Activated CD4-positive, alpha-beta T cell treated with anti-CD3 and anti-CD28 coated beads for 4 hours (primary cell): ENCODE measurements around the gene STOM.
A peak's percentile ranks its signal among the peaks of the same experiment; 100 is the strongest.
"Not testable (repeated sequence)": the region's sequence is repeated elsewhere in the genome, so short reads cannot be mapped to it uniquely, and the experiment has no call there.

Source experiments
- DNase-seq, 2 donors: peaks; one replicate each; pipeline ENCODE4 v3.0.0-alpha.2; 2020

STOM gene, protein sequence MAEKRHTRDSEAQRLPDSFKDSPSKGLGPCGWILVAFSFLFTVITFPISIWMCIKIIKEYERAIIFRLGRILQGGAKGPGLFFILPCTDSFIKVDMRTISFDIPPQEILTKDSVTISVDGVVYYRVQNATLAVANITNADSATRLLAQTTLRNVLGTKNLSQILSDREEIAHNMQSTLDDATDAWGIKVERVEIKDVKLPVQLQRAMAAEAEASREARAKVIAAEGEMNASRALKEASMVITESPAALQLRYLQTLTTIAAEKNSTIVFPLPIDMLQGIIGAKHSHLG

DNA sequence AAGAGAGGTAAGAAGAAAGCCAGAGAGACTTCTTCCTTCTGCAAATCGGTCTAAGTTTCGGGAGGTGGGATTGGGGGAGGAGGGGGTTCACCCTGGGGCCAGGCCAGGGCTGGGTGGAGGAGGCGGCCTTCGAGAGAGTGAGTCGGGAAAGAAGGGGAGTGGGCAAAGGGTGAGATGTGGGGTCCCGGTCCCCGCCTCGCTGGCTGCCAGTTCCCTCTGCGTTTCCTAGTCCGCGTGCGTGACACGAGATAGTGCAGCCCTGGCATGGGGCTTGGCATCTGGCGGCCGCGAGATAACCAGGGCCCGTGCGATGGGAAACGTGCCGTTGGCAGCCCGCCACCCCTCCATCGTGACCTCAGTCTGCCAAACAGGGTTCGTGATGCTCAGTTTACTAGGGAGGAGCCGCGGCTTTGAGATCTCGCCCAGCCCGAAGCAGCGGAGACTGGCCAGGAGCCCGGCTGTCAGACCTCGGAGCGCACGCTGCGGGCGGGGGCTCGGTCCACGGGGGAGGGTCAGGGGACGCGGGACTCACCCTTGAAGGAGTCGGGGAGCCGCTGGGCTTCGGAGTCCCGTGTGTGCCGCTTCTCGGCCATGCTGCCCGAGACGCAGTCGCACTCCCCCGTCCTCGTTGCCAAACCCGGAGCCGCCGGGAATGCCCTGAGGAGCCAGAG, at the start of gene STOM:
STOM (minus strand) TSS at position 656 of the 671 bp plus-strand sequence; CDS start at position 593, 63 bp downstream.
- no peak for DNase-seq

DNA sequence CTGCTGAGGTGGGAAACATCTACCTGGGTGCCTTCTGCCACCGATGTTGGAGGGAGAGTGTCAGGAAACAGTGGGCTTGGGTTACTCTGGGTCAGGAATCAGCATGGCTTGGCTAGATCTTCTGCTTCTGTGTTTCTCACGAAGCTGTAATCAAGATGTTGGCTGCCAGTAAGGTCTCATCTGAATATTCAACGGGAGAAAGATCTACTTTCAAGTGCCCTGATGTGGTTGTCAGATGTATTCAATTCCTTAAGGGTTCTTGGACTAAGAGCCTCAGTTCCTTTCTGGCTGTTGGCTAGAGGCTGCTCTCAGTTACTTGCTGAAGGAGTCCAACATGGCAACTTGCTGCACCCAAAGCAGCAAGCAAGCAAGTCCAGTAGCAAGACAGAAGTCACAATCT, 41.9 kb upstream of the STOM start:
- DNase-seq: no peak

DNA sequence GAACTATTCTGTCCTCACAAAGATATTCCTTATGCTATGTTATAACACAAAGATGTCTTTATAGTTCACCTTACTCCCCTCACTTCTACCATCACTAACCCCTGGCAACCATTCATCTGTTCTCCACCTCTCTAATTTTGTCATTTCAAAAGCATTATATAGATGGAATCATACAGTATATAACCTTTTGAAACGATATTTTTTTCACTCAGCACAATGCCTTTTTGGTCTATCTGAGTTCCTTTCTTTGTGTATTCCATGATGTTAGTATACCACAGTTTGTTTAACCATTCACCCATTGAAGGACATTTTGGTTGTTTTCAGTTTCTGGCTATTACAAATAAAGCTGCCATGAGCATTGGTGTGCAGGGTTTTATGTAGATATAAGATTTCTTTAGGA, 35.8 kb upstream of the STOM start:
- no peak for DNase-seq

DNA sequence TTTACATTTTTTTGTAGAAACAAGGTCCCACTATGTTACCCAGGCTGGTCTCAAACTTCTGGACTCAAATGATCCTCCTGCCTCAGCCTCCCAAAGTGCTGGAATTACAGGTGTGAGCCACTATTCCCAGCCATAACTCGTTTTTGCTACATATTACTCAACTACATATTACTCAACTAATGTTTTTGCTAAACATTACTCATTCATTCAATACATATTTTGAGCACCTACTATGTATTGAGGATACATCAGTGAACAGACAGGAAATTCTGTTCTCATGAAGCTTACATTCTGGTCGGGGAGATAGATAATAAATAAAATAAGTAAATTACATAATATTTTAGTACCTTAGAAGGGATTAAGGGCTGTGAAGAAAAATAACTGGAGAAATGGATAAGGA, 34.9 kb upstream of the STOM start:
- DNase-seq: no peak

DNA sequence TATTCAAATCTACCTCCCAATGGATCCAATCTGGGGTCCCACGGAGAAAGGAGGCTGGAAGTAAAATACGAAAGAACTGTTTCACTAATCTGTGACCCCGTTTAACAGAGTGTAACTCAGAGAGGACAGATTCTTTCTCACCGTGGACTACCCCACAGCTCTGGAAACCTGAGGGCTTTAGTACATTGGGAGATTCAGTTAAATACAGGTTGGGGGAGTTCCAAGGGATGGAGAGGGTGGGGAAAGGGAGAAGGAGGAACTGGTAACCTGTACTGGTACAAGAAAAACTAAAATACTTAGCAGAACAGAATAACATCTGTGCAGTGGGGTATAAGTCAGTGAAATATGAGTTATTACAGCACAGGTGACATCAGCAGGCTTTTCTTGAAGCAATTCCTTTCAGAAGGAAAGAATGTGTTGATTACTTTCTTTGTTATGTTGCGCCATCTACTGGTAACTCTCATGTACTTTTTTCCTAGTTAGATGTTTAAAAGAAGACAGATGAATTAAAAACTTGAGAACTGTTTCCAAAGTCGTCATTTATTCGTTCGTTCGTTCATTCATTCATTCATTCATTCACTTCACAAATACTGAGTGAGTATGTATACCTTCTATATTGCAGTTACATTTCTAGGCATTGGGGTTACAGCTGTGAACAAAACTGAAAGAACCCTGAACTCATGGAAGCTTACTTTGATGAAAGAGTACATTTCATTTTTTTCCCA, 30.0 kb upstream of the STOM start:
- DNase-seq: peak; percentile 3 to 9

DNA sequence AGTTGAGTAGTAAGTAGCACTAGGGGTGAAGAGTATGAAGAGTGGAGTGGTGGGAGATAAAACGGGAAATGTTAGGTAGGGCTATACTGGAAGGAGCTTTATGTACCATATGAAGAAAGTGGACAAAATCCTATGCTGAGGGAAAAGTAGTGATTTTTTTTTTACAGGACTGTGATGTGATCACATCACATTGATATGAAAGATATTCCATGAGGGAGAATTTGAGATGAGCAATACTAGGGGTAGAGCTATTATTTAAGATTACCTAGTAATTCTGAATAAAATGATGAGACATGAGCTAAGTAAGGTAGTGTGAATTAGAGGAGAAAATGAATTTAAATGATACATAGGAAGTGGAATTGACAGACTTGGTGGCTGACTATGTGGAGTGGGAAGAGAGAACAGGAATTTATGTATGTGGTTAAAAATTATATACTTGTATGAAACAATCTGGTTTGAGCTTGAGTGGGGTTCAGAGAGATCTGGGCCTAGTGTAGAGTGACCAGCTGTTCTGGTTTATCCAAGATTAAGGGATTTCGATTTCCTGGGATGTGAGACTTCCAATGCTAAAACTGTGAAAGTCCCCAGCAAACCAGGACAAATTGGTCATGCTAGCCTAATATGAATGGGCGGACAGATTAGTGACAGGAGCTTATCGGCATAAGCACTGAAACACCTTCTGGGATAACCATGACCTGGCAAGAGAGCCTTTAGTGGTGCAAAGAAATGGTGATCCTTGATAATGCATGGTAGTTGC, 29.3 kb upstream of the STOM start:
- DNase-seq: no peak

DNA sequence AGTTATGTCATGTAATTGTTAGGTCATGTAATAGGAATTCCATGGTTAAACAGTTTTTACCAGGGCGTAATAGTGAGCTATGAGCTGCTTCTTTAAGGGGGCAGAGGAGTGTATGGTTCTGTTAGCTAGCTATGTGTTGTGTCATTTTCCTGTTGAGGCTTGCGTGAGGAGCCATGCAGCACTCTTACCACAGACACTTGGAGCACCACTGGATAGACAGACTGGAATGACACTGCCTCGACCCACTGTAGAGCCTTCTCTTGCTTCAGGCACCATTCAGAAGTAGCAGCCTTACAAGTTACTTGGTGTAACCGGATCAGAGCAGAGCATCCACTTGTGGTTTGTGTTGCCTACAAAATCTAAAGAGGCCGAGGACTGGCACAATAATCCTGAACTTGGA, 28.3 kb upstream of the STOM start:
- no peak for DNase-seq

DNA sequence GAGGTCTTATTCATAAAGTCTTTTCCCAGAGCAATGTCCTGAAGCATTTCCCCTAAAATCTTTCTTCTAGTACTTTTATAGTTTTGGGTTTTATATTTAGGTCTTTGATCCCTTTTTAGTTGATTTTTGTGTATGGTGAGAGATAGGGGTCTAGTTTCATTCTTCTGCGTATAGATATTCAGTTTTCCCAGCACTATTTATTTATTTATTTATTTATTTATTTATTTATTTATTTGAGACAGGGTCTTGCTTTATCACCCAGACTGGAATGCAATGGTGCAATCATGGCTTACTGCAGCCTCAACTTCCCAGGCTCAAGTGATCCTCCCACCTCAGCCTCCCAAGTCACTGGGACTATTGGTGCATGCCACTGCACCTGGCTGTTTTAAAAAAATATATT, 27.2 kb upstream of the STOM start:
- DNase-seq: not testable (repeated sequence)

DNA sequence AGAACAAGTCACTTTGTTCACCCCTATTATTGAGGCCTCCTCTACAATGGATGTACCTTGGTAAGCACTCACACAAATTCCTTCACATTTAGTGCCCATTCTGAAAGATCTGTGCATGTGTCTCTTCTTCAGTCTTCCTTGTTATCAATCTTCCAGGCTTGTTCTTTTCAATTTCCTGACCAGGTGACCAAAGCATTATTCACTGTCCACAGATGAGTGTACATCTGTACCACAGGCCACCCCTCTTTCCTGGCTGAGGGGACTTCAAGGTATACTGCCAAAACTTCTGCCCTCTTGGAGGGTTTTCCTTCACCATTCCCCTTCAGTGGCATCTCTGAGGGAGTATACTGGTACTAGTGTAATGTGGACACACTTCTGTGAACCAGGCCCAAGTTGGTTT, 25.5 kb upstream of the STOM start:
- no peak for DNase-seq

DNA sequence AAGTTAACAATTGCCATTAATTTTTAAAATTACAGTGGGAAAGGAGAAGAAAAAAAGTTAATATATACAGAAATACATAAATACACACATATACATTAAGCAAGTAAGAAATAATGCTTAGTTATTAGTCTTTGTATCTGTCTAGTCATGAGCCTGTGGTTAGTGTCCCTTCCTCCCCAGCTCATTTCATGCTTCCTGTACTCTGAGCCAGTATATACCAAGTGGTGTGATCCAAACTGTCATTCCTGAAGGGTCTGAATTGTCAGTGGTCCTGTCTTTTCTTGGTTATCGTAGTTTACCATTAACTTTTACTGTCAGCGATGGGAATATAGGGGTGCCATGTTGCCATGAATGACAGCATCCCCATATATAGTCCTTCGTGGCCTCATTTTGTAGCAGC, 24.2 kb upstream of the STOM start:
- no peak for DNase-seq

DNA sequence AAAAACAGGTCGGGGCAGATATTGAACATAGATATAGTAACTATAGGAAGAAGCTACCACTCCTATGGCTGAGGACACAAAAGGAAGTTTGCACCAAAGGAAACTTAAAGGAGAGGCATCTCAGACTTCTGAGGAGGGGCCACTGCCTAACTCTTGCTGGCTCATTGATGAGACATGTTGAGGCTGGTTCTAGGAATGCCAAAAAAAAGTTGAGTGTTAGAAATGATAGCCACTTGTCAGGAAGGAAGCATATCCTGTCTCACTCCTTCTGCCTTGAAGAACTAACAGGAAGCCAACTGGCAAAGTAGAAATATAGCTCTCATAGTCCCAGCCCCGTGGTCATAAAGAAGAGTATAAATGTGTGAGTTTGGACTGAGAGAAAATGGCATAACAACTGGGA, 23.3 kb upstream of the STOM start:
- no peak for DNase-seq

DNA sequence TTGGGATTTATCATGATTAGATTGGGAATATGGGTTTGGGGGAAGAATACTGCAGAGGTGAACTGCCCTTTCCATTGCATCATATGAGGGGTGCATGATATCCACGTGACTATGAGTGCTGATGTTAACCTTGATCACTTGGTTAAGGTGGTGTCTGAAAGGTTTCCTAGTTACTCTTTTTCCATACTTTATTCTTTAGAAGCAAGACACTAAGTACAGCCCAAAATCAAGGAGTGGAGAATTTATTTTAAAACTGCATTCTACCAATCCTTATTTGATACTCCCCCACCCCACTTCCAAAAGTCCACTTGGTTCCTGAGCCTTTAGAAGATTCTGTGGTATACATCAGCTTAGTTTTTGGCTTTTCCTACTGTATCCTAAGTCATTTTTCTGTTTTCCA, 20.3 kb upstream of the STOM start:
- no peak for DNase-seq

DNA sequence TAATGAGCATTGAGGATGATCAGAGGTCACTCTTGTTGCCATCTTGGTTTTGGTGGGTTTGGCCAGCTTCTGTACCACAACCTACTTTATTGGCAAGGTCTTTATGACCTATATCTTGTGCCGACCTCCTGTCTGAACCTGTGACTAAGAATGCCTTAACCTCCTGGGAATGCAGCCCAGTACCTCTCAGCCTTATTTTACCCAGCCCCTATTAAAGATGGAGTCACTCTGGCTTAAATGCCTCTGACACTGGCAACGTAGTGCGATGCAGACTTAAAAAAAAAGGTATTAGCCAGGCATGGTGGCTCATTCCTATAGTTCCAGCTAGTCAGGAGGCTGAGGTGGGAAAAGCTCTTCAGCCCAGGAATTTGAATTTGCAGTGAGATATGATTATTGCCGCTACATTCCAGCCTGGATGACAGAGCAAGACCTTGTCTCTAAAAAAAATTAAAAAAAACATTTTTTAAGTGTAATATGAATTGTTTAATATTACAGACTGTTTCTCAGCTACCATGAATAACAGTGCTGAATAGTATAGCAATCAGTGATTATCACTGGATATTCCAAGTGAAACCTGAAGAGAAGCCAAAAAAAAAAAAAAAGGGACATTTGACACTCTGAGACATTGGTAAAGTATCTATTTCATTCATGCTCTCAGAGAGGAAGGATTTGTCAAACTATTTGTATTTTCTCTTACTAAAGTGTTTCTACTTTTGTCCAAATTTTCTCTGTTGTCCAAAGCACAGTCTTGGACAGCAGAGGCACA, 18.3 kb upstream of the STOM start:
- DNase-seq: no peak

DNA sequence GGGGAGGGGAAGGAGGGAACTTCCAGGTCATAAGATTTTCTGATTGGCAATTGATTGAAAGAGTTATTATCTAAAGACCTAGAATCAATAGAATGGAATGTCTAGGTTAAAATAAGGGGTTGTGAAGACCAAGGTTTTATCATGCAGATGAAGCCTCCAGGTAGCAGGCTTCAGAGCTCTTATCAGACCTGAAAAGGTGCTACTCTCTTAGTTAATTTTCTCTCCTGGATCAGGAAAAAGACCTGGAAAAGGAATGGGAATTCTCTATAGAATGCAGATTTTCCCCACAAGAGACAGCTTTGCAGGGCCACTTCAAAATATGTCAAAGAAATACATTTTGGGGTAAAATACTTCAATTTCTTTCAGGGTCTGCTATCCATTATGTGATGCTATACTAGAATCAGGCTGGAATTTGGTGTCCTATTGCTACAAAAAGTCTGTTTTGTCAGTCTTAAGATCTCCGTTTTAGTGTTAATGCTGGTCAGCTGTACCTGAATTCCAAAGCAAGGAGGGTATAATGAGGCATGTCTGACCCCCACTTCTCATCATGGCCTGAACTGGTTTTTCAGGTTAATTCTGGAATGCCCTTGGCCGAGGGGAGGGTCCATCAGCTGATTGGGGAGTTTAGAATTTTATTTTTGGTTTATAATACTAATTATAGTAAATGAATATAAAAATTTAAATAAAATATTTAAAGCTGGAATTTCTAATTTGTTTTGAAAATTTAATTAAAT, 16.6 kb upstream of the STOM start:
- DNase-seq: no peak

DNA sequence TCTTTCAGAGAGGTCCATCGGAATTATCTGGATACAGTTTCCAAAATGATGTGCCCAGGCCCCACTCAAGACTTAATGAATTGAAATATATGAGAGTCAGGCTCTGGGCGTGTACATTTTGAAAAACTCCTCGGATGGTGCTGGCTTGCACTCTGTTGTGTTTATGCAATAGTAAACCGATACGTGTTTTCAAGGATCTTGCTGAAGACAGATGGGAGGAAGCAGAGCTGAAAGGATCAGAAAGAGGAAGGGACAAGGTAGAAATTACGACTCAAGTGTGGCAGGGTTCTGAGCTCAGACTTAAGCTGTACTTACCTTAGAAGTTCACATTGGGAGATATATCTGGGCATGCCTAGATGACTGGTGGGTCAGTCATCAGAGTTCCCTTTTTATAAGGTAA, 13.7 kb upstream of the STOM start:
- no peak for DNase-seq

DNA sequence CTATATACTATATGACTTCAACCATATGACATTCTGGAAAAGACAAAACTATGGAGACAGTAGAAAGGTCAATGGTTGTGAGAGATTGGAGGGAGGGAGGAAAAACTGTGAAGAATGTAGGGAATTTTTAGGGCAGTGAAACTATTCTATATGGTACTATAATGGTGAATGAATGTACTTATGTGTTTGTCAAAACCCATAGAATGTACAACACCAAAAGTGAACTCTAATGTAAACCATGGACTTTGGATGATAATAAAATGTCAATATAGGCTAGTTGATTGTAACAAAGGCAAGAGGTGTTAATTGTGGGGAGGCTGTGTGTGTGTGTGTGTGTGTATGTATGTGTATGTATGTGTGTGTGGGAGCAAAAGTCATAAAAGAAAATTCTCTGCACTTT, 10.8 kb upstream of the STOM start:
- no peak for DNase-seq

DNA sequence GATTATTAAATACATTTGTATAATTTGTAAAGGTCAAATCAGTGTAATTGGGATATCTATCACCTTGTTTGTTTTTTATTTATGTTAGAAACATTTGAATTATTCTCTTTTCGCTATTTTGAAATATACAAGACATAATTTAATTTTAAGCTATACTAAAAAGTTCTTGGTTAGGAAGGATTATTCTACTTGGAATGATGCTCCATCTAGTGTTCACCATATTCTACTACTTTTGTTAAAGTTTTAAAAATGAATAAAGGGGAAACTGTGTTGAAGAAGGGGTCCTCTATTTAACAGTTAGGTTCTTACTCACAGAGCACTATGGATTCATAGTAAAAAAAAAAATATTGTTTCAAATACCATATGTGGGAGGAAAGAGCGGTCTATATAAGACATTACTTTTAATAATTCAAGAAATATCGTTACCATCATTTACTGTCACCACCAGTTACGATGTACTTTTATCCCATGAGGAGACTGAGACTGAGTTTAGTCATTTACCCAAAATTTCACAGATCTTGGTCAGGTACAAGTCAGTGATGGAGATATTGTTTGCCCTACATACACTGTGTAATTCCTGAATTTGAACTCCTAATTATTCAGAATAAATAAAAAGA, 6.3 kb upstream of the STOM start:
- DNase-seq: no peak

DNA sequence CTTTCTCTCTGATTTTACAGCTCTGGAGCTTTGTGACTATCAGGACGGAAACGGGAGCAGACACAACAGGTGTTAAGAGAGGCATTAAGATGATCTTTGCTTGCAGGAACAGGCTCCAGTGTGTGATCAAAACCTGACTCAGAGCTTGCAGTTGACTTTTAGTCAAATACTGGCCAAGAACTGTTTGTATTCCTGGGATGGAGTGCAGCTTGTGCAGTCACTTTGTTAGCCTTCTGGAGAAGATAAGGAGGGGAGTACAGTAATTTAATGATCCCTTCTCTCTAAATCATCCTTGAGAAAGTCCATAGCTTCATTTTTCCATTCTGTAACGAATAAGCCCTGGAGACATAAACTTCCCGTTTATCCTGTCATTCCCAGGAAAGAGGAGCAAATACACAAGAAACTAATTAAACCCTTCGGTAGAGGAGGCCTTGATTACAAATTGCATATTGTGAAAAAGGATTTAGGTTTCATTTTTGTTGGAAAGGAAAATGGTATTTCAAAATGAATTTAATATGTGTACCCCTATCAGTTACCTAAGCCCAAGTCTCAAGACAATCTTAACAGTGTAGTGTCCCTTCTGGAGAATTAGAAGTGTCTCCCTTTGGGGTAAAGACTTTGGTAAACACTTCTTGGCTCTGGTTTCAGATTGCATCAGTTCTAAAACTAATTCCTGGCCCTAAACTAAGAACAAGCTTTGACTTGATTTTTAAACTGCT, 3.1 kb upstream of the STOM start:
- DNase-seq: no peak

DNA sequence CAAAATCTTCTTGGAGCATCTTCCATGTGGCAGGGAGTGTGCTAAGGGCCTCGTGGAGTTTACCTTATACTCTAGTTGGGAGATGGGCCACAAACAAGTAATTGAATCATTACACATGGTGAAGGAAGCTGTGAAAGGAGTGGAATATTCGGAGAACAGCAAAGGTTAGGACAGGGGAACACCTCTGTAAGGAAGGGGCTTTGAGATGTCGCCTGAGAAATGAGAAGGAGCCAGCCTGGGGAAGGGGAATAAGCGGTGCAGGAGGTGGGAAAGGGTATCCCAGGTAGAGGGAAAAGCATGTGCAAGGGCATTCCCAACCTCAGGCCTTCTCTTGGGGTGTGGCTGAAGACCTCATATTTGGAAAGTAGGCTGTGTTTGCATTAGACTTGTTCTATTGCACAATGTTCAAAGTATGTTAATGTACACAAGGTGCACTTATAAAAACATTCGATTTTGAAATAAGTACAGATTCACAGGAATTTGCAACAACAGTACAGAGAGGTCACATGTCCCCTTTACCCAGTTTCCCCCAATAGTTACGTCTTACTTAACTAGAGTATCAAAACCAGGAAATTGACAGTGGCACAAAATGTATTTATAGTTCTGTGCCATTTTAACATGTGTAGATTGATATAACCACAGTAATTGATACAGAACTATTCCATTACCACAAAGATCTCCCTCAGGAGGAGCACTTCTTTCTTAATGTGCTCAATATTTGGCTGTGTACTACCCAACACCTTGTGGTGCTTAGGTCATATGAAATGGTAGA, 2.4 kb upstream of the STOM start:
- no peak for DNase-seq

DNA sequence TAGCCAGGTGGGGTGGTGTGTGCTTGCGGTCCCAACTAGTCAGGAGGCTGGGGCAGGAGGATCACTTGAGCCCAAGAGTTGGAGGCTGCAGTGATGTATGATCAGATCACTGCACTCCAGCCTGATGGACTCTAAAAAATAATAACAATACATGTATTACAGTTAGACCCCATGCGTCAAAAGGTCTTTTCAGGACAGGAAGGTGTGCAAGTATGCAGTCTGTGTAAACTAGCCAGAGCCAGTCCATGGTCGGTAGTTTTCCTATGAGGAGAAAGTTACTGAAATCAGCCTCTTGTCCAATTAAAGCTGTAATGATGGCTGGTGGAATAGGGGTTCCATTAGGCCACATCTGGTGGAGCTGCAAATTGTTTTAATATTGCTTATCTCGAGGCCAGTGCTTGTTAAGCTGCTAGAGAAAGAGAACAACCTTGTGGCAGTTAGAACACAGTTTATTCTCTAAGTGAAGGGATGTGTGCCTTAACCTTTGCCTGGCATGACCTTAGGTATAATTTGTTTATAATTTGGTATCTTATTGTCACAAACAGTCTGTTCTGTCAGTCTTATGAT, 1.5 kb upstream of the STOM start:
- no peak for DNase-seq
